HG03439 (cell line): Measurements from ENCODE around the gene CROT.
"Not testable (repeated sequence)": the region's sequence is repeated elsewhere in the genome, so short reads cannot be mapped to it uniquely, and the experiment has no call there.

ENCODE experiments used
- ATAC-seq: cut with Tn5 transposase; IDR thresholded peaks from one replicate; pipeline ENCODE4 v1.9.1; 2021; ENCODE audit warnings: mild to moderate bottlenecking, moderate library complexity; ENCODE audit not compliant: unreplicated experiment

The CROT gene

GRCh38 chr7:87345166-87345927 lies at the start of gene CROT:
Gene CROT, plus strand, starts transcription at chr7:87345664. Its CDS starts 3,405 bp downstream, at chr7:87349069.
- peak; percentile 99 for ATAC-seq

GRCh38 chr7:87300756-87301155 lies 44.7 kb upstream of the CROT start:
- no peak for ATAC-seq

- no peak for ATAC-seq
Measured at GRCh38 chr7:87310790-87311419, 34.6 kb upstream of the CROT start.

GRCh38 chr7:87312215-87312865 lies 33.1 kb upstream of the CROT start:
- no peak for ATAC-seq

- ATAC-seq = peak; percentile 86
Measured at GRCh38 chr7:87316097-87316700, 29.3 kb upstream of the CROT start.

GRCh38 chr7:87316846-87317552 lies 28.5 kb upstream of the CROT start:
- ATAC-seq = no peak

- ATAC-seq = no peak
Measured at GRCh38 chr7:87317691-87318245, 27.7 kb upstream of the CROT start.

GRCh38 chr7:87318741-87319140 lies 26.7 kb upstream of the CROT start:
- ATAC-seq = no peak

GRCh38 chr7:87319154-87319581 lies 26.3 kb upstream of the CROT start:
- not testable (repeated sequence) for ATAC-seq

GRCh38 chr7:87322912-87323311 lies 22.6 kb upstream of the CROT start:
- no peak for ATAC-seq

GRCh38 chr7:87325576-87326370 lies 19.7 kb upstream of the CROT start:
- no peak for ATAC-seq

GRCh38 chr7:87328281-87328680 lies 17.2 kb upstream of the CROT start:
- ATAC-seq = no peak

GRCh38 chr7:87330316-87330715 lies 15.1 kb upstream of the CROT start:
- ATAC-seq = no peak

GRCh38 chr7:87330942-87331341 lies 14.5 kb upstream of the CROT start:
- ATAC-seq = no peak

- no peak for ATAC-seq
Measured at GRCh38 chr7:87331687-87332252, 13.7 kb upstream of the CROT start.

GRCh38 chr7:87332321-87332720 lies 13.1 kb upstream of the CROT start:
- ATAC-seq = no peak

- no peak for ATAC-seq
Measured at GRCh38 chr7:87336136-87336535, 9.3 kb upstream of the CROT start.

GRCh38 chr7:87337331-87337730 lies 8.1 kb upstream of the CROT start:
- no peak for ATAC-seq

GRCh38 chr7:87339373-87339897 lies 6.0 kb upstream of the CROT start:
- ATAC-seq = no peak
